Activated CD8-positive, alpha-beta memory T cell treated with anti-CD3 and anti-CD28 coated beads, Interleukin-2, amount 10 ng/mL, durations not matched to agents 7 days and 5 days (primary cell): ENCODE results near the gene RPL37A. TPM values are rescaled to one million over a fixed set of nuclear protein-coding genes. Genes with fewer than 3 reads are reported as not detected.

Experiments used
- ATAC-seq: fragments of 150-1000 bp; cut with Tn5 transposase; one replicate; pipeline ENCODE4 v1.10.0; 2021; ENCODE audit warnings: moderate library complexity
- CTCF ChIA-PET: fragments of 350-600 bp; sonication (Branson Sonifier 250); formaldehyde crosslinking; loops from one replicate; lab custom pipeline; 2021; ENCODE audit warnings: antibody characterized with exemption; lab: Charles Lee
- DNase-seq: peaks from one replicate; pipeline ENCODE4 v3.0.0-alpha.2; 2020
- H3K27ac Mint-ChIP-seq: one replicate; pipeline ENCODE4 v1.8.0; 2021; ENCODE audit warnings: mild to moderate bottlenecking, mixed read lengths
- H3K27me3 Mint-ChIP-seq: one replicate; pipeline ENCODE4 v1.8.0; 2021; ENCODE audit warnings: mixed read lengths
- H3K36me3 Mint-ChIP-seq: one replicate; pipeline ENCODE4 v1.8.0; 2021; ENCODE audit warnings: mild to moderate bottlenecking, mixed read lengths
- H3K4me1 Mint-ChIP-seq: one replicate; pipeline ENCODE4 v1.8.0; 2021; ENCODE audit warnings: mixed read lengths
- H3K4me3 Mint-ChIP-seq: one replicate; pipeline ENCODE4 v1.8.0; 2021; ENCODE audit warnings: mild to moderate bottlenecking, moderate library complexity, mixed read lengths
- H3K9me3 Mint-ChIP-seq: one replicate; pipeline ENCODE4 v1.8.0; 2022; ENCODE audit warnings: low read depth, mixed read lengths
- total RNA-seq, 2 experiments: library from RNA; stranded (reverse); gene quantifications; one replicate each; pipeline ENCODE4 v1.2.3, GENCODE V29; 2021

RPL37A gene
- total RNA-seq, 2 experiments from 2014 or later: 2,001 to 2,301 TPM

DNA sequence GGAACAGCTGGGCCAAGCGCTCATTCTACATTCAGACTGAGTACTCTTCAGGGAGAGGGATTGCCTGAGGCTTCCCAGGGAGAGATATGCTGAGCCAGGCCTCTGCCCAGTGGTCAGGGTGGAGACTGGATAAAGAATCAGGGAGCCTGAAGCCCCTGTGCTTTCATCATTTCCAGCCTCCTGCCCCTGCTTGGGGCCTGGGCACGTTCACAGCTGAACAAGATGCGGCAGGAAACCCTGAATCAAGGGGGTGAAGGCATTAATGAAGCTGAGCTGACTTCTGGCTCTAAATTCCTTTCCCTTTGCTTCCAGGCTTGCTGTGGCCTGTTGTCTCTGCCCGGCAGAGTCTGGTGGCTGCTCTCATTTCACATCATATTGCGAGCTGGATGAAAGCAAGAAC, 35.0 kb downstream of the RPL37A start:
- no peak for ATAC-seq
- Mint-ChIP-seq H3K27me3 (peaks cover 3% of the 10 kb centered on the region), H3K4me3 (no peak overlapping the region), H3K4me1 (peaks cover 3% of the 10 kb centered on the region), H3K27ac (no peak overlapping the region), H3K36me3 (no peaks in the 10 kb centered on the region), H3K9me3 (no peaks in the 10 kb centered on the region)
- no peak for DNase-seq
- CTCF ChIA-PET: no interaction called here

- Mint-ChIP-seq H3K27me3 (peaks cover 3% of the 10 kb centered on the region), H3K27ac (no peak overlapping the region), H3K36me3 (no peaks in the 10 kb centered on the region), H3K9me3 (no peaks in the 10 kb centered on the region), H3K4me3 (no peak overlapping the region), H3K4me1 (peaks cover 3% of the 10 kb centered on the region)
- CTCF ChIA-PET: no interaction called here
- no peak for ATAC-seq
- no peak for DNase-seq
Observed at GRCh38 chr2:216534809-216535208, 36.2 kb downstream of the RPL37A start.

- CTCF ChIA-PET: no interaction called here
- Mint-ChIP-seq H3K27me3 (peaks cover 3% of the 10 kb centered on the region), H3K4me1 (peaks cover 3% of the 10 kb centered on the region), H3K9me3 (no peaks in the 10 kb centered on the region), H3K36me3 (no peaks in the 10 kb centered on the region), H3K4me3 (no peak overlapping the region), H3K27ac (no peak overlapping the region)
- ATAC-seq (no peak), DNase-seq (no peak)
Observed at GRCh38 chr2:216535454-216535995, 36.9 kb downstream of the RPL37A start.

GRCh38 chr2:216536734-216537210, 38.1 kb downstream of the RPL37A start:
- Mint-ChIP-seq H3K4me1 (peaks cover 3% of the 10 kb centered on the region), H3K36me3 (no peaks in the 10 kb centered on the region), H3K9me3 (no peaks in the 10 kb centered on the region), H3K27me3 (peaks cover 3% of the 10 kb centered on the region), H3K27ac (no peak overlapping the region), H3K4me3 (no peak overlapping the region)
- DNase-seq (no peak), ATAC-seq (no peak)
- CTCF ChIA-PET: no interaction called here

GRCh38 chr2:216537366-216537765, 38.7 kb downstream of the RPL37A start:
- no peak overlapping the region for H3K27ac Mint-ChIP-seq
- H3K4me1 Mint-ChIP-seq: peaks cover 3% of the 10 kb centered on the region
- CTCF ChIA-PET: no interaction called here
- ATAC-seq (no peak), DNase-seq (no peak)
- no peaks in the 10 kb centered on the region for H3K36me3 Mint-ChIP-seq
- peaks cover 3% of the 10 kb centered on the region for H3K27me3 Mint-ChIP-seq
- no peaks in the 10 kb centered on the region for H3K9me3 Mint-ChIP-seq
- H3K4me3 Mint-ChIP-seq: no peak overlapping the region

GRCh38 chr2:216538538-216538937, 39.9 kb downstream of the RPL37A start:
- no peak overlapping the region for H3K27ac Mint-ChIP-seq
- no peak overlapping the region for H3K4me3 Mint-ChIP-seq
- CTCF ChIA-PET: interaction anchor here (0.6 kb wide), 1 partner anchor 629 kb away, joined by 3 read pairs; no protein-coding TSS in a partner anchor
- DNase-seq: no peak
- ATAC-seq: no peak
- H3K36me3 Mint-ChIP-seq: no peaks in the 10 kb centered on the region
- H3K4me1 Mint-ChIP-seq: peaks cover 3% of the 10 kb centered on the region
- peaks cover 3% of the 10 kb centered on the region for H3K27me3 Mint-ChIP-seq
- H3K9me3 Mint-ChIP-seq: no peaks in the 10 kb centered on the region

DNA sequence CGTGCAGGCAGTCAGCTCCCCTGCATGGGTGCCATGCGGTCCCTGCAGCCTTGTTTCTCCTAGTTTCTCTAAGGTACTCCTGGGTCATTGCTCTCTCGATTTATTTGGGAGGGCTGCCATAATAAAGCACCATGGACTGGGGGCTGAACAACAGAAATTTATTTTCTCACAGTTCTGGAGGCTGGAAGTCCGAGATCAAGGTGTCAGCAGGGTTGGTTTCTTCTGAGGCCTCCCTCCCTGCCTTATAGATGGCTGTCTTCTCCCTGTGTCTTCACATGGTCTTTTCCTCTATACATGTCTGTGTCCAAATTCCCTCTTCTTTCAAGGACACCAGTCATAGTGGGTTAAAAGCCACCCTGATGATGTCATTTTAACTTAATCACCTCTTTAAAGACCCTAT, 40.5 kb downstream of the RPL37A start:
- Mint-ChIP-seq H3K4me3 (no peak overlapping the region), H3K36me3 (no peaks in the 10 kb centered on the region), H3K4me1 (peaks cover 3% of the 10 kb centered on the region), H3K9me3 (no peaks in the 10 kb centered on the region), H3K27me3 (peaks cover 3% of the 10 kb centered on the region), H3K27ac (no peak overlapping the region)
- ATAC-seq (no peak), DNase-seq (no peak)
- CTCF ChIA-PET: no interaction called here

DNA sequence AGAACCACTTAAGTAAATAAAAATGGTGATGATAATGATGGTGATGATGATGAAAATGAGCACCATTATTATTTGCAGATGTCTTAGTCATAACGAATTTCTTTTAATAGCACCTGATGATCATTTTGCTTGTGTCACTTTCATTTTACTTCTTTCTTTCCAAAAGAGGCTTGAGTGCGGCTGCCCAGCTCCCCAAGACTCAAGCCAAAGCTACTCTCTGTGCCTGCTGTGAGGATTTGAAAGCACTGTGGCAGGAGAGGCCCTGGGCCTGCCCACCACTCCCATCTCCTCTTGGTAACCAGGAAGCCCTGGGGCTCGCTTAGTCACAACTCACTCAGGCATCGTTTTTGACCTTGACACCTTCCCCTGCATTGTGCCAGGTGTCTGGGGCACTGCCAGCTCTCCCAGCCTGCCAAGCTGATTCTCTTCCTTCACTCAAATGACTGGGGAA, 41.2 kb downstream of the RPL37A start:
- Mint-ChIP-seq H3K4me1 (peaks cover 3% of the 10 kb centered on the region), H3K27me3 (peaks cover 6% of the 10 kb centered on the region), H3K4me3 (no peak overlapping the region), H3K27ac (no peak overlapping the region), H3K36me3 (no peaks in the 10 kb centered on the region), H3K9me3 (no peaks in the 10 kb centered on the region)
- CTCF ChIA-PET: interaction anchor here (1.9 kb wide), 1 partner anchor 127 kb away, joined by 4 read pairs; no protein-coding TSS in a partner anchor
- no peak for DNase-seq
- ATAC-seq: no peak

- no peak for DNase-seq
- no peaks in the 10 kb centered on the region for H3K4me1 Mint-ChIP-seq
- CTCF ChIA-PET: interaction anchor here (1.6 to 1.9 kb wide), 2 partner anchors 21 to 125 kb away, joined by 4 read pairs; no protein-coding TSS in a partner anchor
- H3K27ac Mint-ChIP-seq: no peak overlapping the region
- peaks cover 13% of the 10 kb centered on the region for H3K27me3 Mint-ChIP-seq
- ATAC-seq: no peak
- no peaks in the 10 kb centered on the region for H3K9me3 Mint-ChIP-seq
- H3K4me3 Mint-ChIP-seq: no peak overlapping the region
- no peaks in the 10 kb centered on the region for H3K36me3 Mint-ChIP-seq
Observed at GRCh38 chr2:216540920-216541319, 42.3 kb downstream of the RPL37A start.

DNA sequence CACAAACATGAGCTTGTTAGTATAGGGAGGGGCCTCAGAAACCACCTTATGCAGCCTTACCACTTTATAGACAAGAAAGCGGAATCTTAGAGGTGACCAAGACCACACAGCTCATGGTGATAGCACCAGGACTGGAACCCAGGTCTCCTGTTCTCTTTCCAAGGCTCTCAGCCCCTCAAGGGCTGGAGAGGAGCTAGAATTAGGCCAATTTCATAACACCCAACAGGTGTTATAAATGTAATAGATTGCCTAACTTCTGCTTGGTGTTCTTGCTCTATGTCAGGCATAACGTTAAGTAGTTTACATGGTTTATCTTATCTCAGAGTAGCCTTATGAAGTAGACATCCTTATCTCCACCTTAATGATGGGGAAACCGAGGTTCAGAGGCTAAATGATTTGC, 42.9 kb downstream of the RPL37A start:
- H3K27ac Mint-ChIP-seq: no peak overlapping the region
- no peaks in the 10 kb centered on the region for H3K4me1 Mint-ChIP-seq
- no peaks in the 10 kb centered on the region for H3K9me3 Mint-ChIP-seq
- CTCF ChIA-PET: interaction anchor here (1.6 to 1.9 kb wide), 2 partner anchors 22 to 125 kb away, joined by 4 read pairs; no protein-coding TSS in a partner anchor
- H3K4me3 Mint-ChIP-seq: no peak overlapping the region
- DNase-seq: no peak
- no peaks in the 10 kb centered on the region for H3K36me3 Mint-ChIP-seq
- H3K27me3 Mint-ChIP-seq: peaks cover 13% of the 10 kb centered on the region
- no peak for ATAC-seq

DNA sequence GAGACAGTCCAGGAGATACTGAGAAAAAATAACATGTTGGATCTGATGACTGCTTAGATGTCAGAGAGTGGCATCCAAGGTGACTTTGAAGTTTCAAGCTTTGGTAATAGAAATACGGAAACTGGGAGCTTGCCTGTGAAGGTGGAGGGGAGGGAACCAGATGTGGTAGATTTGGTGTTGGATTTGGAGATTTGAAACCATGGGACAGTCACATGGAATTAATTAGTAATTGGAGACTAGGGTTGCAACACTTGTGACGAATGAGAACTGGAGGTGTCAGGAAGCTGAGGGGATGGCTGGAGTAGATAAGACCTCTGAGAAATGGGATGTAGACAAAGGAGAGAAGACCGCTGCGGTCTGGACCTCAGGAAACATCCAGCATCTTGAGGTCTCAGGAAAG, 46.7 kb downstream of the RPL37A start:
- Mint-ChIP-seq H3K36me3 (no peaks in the 10 kb centered on the region), H3K4me3 (no peak overlapping the region), H3K27ac (no peak overlapping the region), H3K27me3 (peaks cover 15% of the 10 kb centered on the region), H3K9me3 (no peaks in the 10 kb centered on the region), H3K4me1 (no peaks in the 10 kb centered on the region)
- DNase-seq (no peak), ATAC-seq (no peak)
- CTCF ChIA-PET: no interaction called here

- Mint-ChIP-seq H3K9me3 (no peaks in the 10 kb centered on the region), H3K36me3 (no peaks in the 10 kb centered on the region), H3K27ac (no peak overlapping the region), H3K4me1 (no peaks in the 10 kb centered on the region), H3K4me3 (no peak overlapping the region), H3K27me3 (peaks cover 16% of the 10 kb centered on the region)
- ATAC-seq: no peak
- CTCF ChIA-PET: interaction anchor here (1.0 kb wide), 1 partner anchor 119 kb away, joined by 3 read pairs; no protein-coding TSS in a partner anchor
- DNase-seq: no peak
Observed at GRCh38 chr2:216546241-216546640, 47.6 kb downstream of the RPL37A start.

DNA sequence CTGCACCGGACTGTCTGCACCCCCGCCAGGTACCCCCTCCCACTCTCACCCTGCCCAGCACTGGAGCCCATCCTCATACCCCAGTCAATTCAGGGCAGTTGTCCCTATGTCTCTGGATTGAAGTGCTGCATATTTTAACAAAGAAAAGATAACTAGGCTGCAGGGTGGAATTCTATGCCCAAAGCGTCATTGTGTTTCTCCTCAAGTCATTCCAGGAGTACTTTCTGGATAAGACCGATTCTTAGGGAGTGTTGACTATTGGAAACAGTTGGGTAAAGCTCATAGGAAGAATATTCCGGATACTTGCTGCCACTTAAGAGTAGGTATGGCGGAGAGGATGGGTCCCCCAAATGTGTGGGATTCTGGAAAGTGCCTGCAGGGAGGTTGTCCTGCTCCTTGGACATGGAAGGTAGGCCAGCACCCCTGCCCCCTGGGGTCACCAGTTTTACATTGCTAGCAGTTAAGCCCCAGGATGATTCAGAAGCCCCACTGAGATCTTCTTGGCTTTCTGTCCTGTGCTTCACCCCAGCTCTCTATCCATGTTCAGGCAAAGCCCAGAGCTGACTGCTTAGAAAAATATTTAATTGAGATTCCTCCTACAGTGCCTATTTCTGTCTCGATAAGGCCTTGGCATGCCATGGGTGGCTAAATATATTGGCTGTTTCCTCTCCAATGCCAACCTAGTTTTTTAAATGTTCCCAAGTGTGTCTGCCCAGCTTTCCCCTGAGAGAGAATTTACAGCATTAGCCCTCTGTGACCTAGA, 48.2 kb downstream of the RPL37A start:
- H3K36me3 Mint-ChIP-seq: no peaks in the 10 kb centered on the region
- no peaks in the 10 kb centered on the region for H3K4me1 Mint-ChIP-seq
- no peak overlapping the region for H3K27ac Mint-ChIP-seq
- peaks cover 16% of the 10 kb centered on the region for H3K27me3 Mint-ChIP-seq
- DNase-seq: no peak
- H3K4me3 Mint-ChIP-seq: no peak overlapping the region
- CTCF ChIA-PET: interaction anchor here (1.0 kb wide), 1 partner anchor 118 kb away, joined by 3 read pairs; no protein-coding TSS in a partner anchor
- no peaks in the 10 kb centered on the region for H3K9me3 Mint-ChIP-seq
- no peak for ATAC-seq

- CTCF ChIA-PET: no interaction called here
- Mint-ChIP-seq H3K4me1 (no peaks in the 10 kb centered on the region), H3K36me3 (no peaks in the 10 kb centered on the region), H3K4me3 (no peak overlapping the region), H3K9me3 (no peaks in the 10 kb centered on the region), H3K27ac (no peak overlapping the region), H3K27me3 (peaks cover 16% of the 10 kb centered on the region)
- ATAC-seq (no peak), DNase-seq (no peak)
Observed at GRCh38 chr2:216548901-216549331, 50.3 kb downstream of the RPL37A start.
